PC-9 (cell line): ENCODE results near the gene SND1.

Source experiments
- CTCF ChIP-seq: fragments of 200-600 bp; sonication (generic); conservative IDR thresholded peaks from 2 replicates; pipeline ENCODE4 v1.6.1; 2017; ENCODE audit warnings: mixed run types, antibody characterized with exemption, mild to moderate bottlenecking, moderate library complexity
- EZH2 ChIP-seq: fragments of 200-600 bp; sonication (generic); IDR thresholded peaks from 2 replicates; pipeline ENCODE4 v1.8.0; 2017; ENCODE audit warnings: antibody characterized with exemption, low read depth

GRCh38 chr7:127993317-127993716, 341.3 kb downstream of the SND1 start:
- TF ChIP-seq CTCF (no peak), EZH2 (no peak)
